ENCODE data around the gene MOSPD3.

GRCh38 chr7:100584683-100585510 is 27.4 kb upstream of the MOSPD3 start:
- TF ChIP-seq, protein P1, sequence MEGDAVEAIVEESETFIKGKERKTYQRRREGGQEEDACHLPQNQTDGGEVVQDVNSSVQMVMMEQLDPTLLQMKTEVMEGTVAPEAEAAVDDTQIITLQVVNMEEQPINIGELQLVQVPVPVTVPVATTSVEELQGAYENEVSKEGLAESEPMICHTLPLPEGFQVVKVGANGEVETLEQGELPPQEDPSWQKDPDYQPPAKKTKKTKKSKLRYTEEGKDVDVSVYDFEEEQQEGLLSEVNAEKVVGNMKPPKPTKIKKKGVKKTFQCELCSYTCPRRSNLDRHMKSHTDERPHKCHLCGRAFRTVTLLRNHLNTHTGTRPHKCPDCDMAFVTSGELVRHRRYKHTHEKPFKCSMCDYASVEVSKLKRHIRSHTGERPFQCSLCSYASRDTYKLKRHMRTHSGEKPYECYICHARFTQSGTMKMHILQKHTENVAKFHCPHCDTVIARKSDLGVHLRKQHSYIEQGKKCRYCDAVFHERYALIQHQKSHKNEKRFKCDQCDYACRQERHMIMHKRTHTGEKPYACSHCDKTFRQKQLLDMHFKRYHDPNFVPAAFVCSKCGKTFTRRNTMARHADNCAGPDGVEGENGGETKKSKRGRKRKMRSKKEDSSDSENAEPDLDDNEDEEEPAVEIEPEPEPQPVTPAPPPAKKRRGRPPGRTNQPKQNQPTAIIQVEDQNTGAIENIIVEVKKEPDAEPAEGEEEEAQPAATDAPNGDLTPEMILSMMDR (IDR thresholded peaks at IDR 0.05), result no peak
- no peak for TF ChIP-seq POLR2AphosphoS5 (IDR thresholded peaks at IDR 0.05)
